H9 (cell line): ENCODE measurements around the gene CHPT1. TPM values are rescaled to one million over a fixed set of nuclear protein-coding genes. Genes with fewer than 3 reads are reported as not detected.

Experiments used
- DNase-seq: peaks from one replicate; pipeline ENCODE4 v3.0.0-alpha.2; 2017
- H2AFZ ChIP-seq: one replicate; pipeline ENCODE4 v1.6.1; 2013; ENCODE audit warnings: mild to moderate bottlenecking, low read length, control low read depth, moderate library complexity
- H2AK5ac ChIP-seq: 2 replicates; pipeline ENCODE4 v1.6.1; 2013; ENCODE audit warnings: low read length, control low read depth, mixed read lengths; ENCODE audit not compliant: insufficient read length
- H2BK120ac ChIP-seq: one replicate; pipeline ENCODE4 v1.6.1; 2013; ENCODE audit warnings: low read depth, mild to moderate bottlenecking, low read length, control low read depth, inconsistent platforms; ENCODE audit not compliant: poor library complexity, severe bottlenecking
- H2BK12ac ChIP-seq: 2 replicates; pipeline ENCODE4 v1.6.1; 2013; ENCODE audit warnings: low read length, control low read depth, mixed read lengths, low read depth; ENCODE audit not compliant: insufficient read length
- H2BK15ac ChIP-seq: 2 replicates; pipeline ENCODE4 v1.6.1; 2013; ENCODE audit warnings: low read depth, low read length, control low read depth
- H2BK20ac ChIP-seq: one replicate; pipeline ENCODE4 v1.6.1; 2013; ENCODE audit warnings: low read depth, mild to moderate bottlenecking, low read length, control low read depth, inconsistent platforms; ENCODE audit not compliant: poor library complexity, severe bottlenecking
- H2BK5ac ChIP-seq: 2 replicates; pipeline ENCODE4 v1.6.1; 2013; ENCODE audit warnings: low read length, control low read depth, mixed read lengths; ENCODE audit not compliant: insufficient read length
- H3K14ac ChIP-seq: 2 replicates; pipeline ENCODE4 v1.6.1; 2013; ENCODE audit warnings: low read length, control low read depth; ENCODE audit not compliant: insufficient read depth
- H3K18ac ChIP-seq: 2 replicates; pipeline ENCODE4 v1.6.1; 2013; ENCODE audit warnings: low read depth, mild to moderate bottlenecking, mixed read lengths, low read length, control low read depth; ENCODE audit not compliant: insufficient read length
- H3K23ac ChIP-seq: 2 replicates; pipeline ENCODE4 v1.6.1; 2013; ENCODE audit warnings: low read length, control low read depth, mixed read lengths, low read depth; ENCODE audit not compliant: insufficient read length
- H3K23me2 ChIP-seq: 2 replicates; pipeline ENCODE4 v1.6.1; 2013; ENCODE audit warnings: low read depth, mild to moderate bottlenecking, mixed read lengths, low read length, control low read depth; ENCODE audit not compliant: insufficient read length, poor library complexity, severe bottlenecking
- H3K27ac ChIP-seq: 2 replicates; pipeline ENCODE4 v1.5.1; 2013; ENCODE audit warnings: low read length, control low read depth, mixed read lengths, low read depth; ENCODE audit not compliant: insufficient read length
- H3K27me3 ChIP-seq: 2 replicates; pipeline ENCODE4 v1.6.1; 2013; ENCODE audit warnings: low read length, control low read depth, inconsistent platforms; ENCODE audit not compliant: insufficient read depth
- H3K4ac ChIP-seq: 2 replicates; pipeline ENCODE4 v1.6.1; 2013; ENCODE audit warnings: low read depth, mild to moderate bottlenecking, control low read depth, inconsistent platforms, low read length, moderate library complexity
- H3K4me1 ChIP-seq: 2 replicates; pipeline ENCODE4 v1.6.1; 2013; ENCODE audit warnings: low read length, control low read depth, inconsistent platforms; ENCODE audit not compliant: insufficient read depth
- H3K4me2 ChIP-seq: 2 replicates; pipeline ENCODE4 v1.6.1; 2013; ENCODE audit warnings: low read length, control low read depth, mixed read lengths; ENCODE audit not compliant: insufficient read length, insufficient read depth
- H3K56ac ChIP-seq: 2 replicates; pipeline ENCODE4 v1.6.1; 2013; ENCODE audit warnings: low read depth, mild to moderate bottlenecking, mixed read lengths, low read length, control low read depth; ENCODE audit not compliant: insufficient read length
- H3K79me1 ChIP-seq: 2 replicates; pipeline ENCODE4 v1.6.1; 2013; ENCODE audit warnings: low read depth, mild to moderate bottlenecking, moderate library complexity, low read length, control low read depth, inconsistent platforms; ENCODE audit not compliant: insufficient read depth, poor library complexity, severe bottlenecking
- H3K79me2 ChIP-seq: 2 replicates; pipeline ENCODE4 v1.6.1; 2013; ENCODE audit warnings: low read length, control low read depth, inconsistent platforms; ENCODE audit not compliant: insufficient read depth
- H3K9ac ChIP-seq: 2 replicates; pipeline ENCODE4 v1.6.1; 2013; ENCODE audit warnings: low read length, control low read depth, mixed read lengths; ENCODE audit not compliant: insufficient read length; ENCODE audit errors: extremely low read depth
- H3K9me3 ChIP-seq: one replicate; pipeline ENCODE4 v1.6.1; 2013; ENCODE audit warnings: low read depth, low read length, inconsistent platforms; ENCODE audit not compliant: control insufficient read depth
- H3T11ph ChIP-seq: one replicate; pipeline ENCODE4 v1.6.1; 2013; ENCODE audit warnings: mild to moderate bottlenecking, low read length, control low read depth, inconsistent platforms
- H4K20me1 ChIP-seq: one replicate; pipeline ENCODE4 v1.6.1; 2013; ENCODE audit not compliant: control insufficient read depth, insufficient read length, insufficient read depth
- H4K5ac ChIP-seq: 2 replicates; pipeline ENCODE4 v1.6.1; 2013; ENCODE audit warnings: low read depth, mild to moderate bottlenecking, mixed read lengths, low read length, control low read depth; ENCODE audit not compliant: insufficient read length
- H4K8ac ChIP-seq: replicated peaks from 2 replicates; pipeline ENCODE4 v1.6.1; 2013; ENCODE audit warnings: low read length, control low read depth, mixed read lengths, low read depth; ENCODE audit not compliant: insufficient read length
- H4K91ac ChIP-seq: 2 replicates; pipeline ENCODE4 v1.6.1; 2013; ENCODE audit warnings: low read depth, mild to moderate bottlenecking, moderate library complexity, mixed read lengths, low read length, control low read depth; ENCODE audit not compliant: insufficient read length
- H3K27ac Mint-ChIP-seq, 3 experiments: 2 replicates in 2 of 3; 3 replicates in 1 of 3; pipeline ENCODE4 v1.8.0; 2020 to 2021; ENCODE audit warnings: mixed read lengths in 3 of 3, mild to moderate bottlenecking in 1 of 3, moderate library complexity in 1 of 3
- H3K27me3 Mint-ChIP-seq: 2 replicates; pipeline ENCODE4 v1.8.0; 2021; ENCODE audit warnings: low read depth, mild to moderate bottlenecking, moderate library complexity, mixed read lengths
- H3K36me3 Mint-ChIP-seq, 3 experiments: 2 replicates in 2 of 3; 3 replicates in 1 of 3; pipeline ENCODE4 v1.8.0; 2020 to 2021; ENCODE audit warnings: low read depth in 3 of 3, mixed read lengths in 3 of 3; ENCODE audit not compliant: insufficient read depth in 1 of 3
- H3K4me1 Mint-ChIP-seq, 2 experiments: 2 replicates each; pipeline ENCODE4 v1.8.0; 2020; ENCODE audit warnings: mixed read lengths in 2 of 2
- H3K4me3 Mint-ChIP-seq, 2 experiments: 2 replicates in 1 of 2; 3 replicates in 1 of 2; pipeline ENCODE4 v1.8.0; 2020 to 2021; ENCODE audit warnings: mild to moderate bottlenecking in 2 of 2, mixed read lengths in 2 of 2, moderate library complexity in 1 of 2
- H3K9me3 Mint-ChIP-seq, 2 experiments: 2 replicates in 1 of 2; 3 replicates in 1 of 2; pipeline ENCODE4 v1.8.0; 2020; ENCODE audit warnings: mild to moderate bottlenecking in 2 of 2, mixed read lengths in 2 of 2, moderate library complexity in 1 of 2
- WGBS: extraction: QIAGEN DNeasy Blood & Tissue Kit; methylation state at CpG from one replicate; pipeline ENCODE4 v1.1.7; 2013; ENCODE audit warnings: missing lambda C conversion rate, low lambda C conversion rate, mixed read lengths; ENCODE audit not compliant: insufficient read length; ENCODE audit errors: extremely low coverage; 5-methylcytosine and 5-hydroxymethylcytosine counted together
- total RNA-seq: library from RNA; stranded (reverse); gene quantifications from 2 replicates; pipeline ENCODE4 v1.2.1, GENCODE V29; 2021
- TF ChIP-seq, protein P1 (sequence below): fragments of 200-600 bp; sonication (generic); conservative IDR thresholded peaks from 3 replicates; pipeline ENCODE4 v1.8.0; 2021; ENCODE audit warnings: antibody characterized with exemption, mild to moderate bottlenecking

Gene CHPT1
- total RNA-seq, 1 experiment from 2014 or later: 17.1 TPM

DNA sequence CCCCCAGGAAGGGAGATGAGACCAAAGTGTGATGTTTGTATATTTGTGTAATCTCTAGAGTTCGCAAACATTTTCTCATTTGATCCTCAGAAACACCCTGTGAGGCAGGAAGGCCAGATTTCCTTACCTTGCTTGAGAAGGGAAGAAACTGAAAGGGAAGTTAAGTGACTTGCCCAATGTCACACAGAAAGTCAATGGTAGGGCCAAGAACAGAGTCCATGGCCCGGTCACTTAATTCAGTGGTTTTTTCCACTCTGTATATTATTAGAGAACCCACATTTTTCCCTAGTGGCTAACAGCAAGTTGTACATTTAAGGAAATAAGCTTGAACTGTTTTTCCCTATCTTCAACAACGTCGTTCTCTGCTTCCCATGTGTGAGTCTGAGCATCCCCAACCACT lies 25.6 kb upstream of the CHPT1 start:
- H3K4me1 Mint-ChIP-seq: 0 out of 4 replicates have a peak, but pooled peaks cover 0 to 2% of the 10 kb centered on the region in 2 experiments
- TF ChIP-seq, protein P1, sequence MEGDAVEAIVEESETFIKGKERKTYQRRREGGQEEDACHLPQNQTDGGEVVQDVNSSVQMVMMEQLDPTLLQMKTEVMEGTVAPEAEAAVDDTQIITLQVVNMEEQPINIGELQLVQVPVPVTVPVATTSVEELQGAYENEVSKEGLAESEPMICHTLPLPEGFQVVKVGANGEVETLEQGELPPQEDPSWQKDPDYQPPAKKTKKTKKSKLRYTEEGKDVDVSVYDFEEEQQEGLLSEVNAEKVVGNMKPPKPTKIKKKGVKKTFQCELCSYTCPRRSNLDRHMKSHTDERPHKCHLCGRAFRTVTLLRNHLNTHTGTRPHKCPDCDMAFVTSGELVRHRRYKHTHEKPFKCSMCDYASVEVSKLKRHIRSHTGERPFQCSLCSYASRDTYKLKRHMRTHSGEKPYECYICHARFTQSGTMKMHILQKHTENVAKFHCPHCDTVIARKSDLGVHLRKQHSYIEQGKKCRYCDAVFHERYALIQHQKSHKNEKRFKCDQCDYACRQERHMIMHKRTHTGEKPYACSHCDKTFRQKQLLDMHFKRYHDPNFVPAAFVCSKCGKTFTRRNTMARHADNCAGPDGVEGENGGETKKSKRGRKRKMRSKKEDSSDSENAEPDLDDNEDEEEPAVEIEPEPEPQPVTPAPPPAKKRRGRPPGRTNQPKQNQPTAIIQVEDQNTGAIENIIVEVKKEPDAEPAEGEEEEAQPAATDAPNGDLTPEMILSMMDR: no peak
- Histone ChIP-seq H2BK15ac (no peak overlapping the region), H3K4me2 (no peak overlapping the region), H3K23me2 (no peaks in the 10 kb centered on the region), H2AK5ac (no peak overlapping the region), H3K4ac (no peak overlapping the region), H3K27me3 (no peaks in the 10 kb centered on the region), H3K4me1 (no peaks in the 10 kb centered on the region), H3K79me2 (no peaks in the 10 kb centered on the region), H2BK12ac (no peak overlapping the region), H3K9ac (no peak overlapping the region), H3K18ac (no peak overlapping the region), H3T11ph (no peak overlapping the region), H2BK5ac (no peak overlapping the region), H3K14ac (no peak overlapping the region), H3K79me1 (no peaks in the 10 kb centered on the region), H3K23ac (no peak overlapping the region), H3K56ac (no peak overlapping the region), H2BK20ac (no peak overlapping the region), H2BK120ac (no peak overlapping the region), H3K27ac (no peak overlapping the region), H4K8ac (no peak overlapping the region), H4K5ac (no peak overlapping the region), H4K20me1 (no peaks in the 10 kb centered on the region), H4K91ac (no peak overlapping the region), H3K9me3 (no peaks in the 10 kb centered on the region), H2AFZ (no peak overlapping the region)
- H3K36me3 Mint-ChIP-seq: no peaks in the 10 kb centered on the region
- no peaks in the 10 kb centered on the region for H3K9me3 Mint-ChIP-seq
- no peak for DNase-seq
- no peak overlapping the region for H3K4me3 Mint-ChIP-seq
- H3K27ac Mint-ChIP-seq: no peak overlapping the region
- WGBS: no CpG with 5 or more reads among the region's 4 CpGs
- no peaks in the 10 kb centered on the region for H3K27me3 Mint-ChIP-seq
